ENCODE measurements around the gene GLRA1.

GLRA1 gene

DNA sequence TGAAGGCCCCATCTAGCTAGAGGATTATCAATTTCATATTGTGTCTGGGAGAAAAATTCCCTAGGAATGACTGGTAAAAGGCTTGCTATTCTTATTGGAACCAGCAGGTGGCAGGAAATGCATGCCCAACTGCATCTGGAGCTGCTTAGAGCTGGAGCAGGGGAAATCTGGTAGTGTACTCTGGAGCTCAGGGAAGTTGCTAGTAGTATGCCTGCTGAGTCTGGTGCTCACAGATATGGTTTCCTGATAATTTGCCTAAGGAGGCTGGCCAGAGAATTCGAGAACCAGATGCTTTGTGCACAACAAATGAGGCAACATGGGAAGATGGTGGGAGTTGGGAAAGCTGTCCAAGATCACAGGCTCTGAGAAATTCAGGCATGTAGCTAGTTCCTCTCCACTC lies 99.2 kb downstream of the GLRA1 start:
- H3K4me1 Mint-ChIP-seq, result peaks cover 5% of the 10 kb centered on the region
- TF ChIP-seq, protein P1, sequence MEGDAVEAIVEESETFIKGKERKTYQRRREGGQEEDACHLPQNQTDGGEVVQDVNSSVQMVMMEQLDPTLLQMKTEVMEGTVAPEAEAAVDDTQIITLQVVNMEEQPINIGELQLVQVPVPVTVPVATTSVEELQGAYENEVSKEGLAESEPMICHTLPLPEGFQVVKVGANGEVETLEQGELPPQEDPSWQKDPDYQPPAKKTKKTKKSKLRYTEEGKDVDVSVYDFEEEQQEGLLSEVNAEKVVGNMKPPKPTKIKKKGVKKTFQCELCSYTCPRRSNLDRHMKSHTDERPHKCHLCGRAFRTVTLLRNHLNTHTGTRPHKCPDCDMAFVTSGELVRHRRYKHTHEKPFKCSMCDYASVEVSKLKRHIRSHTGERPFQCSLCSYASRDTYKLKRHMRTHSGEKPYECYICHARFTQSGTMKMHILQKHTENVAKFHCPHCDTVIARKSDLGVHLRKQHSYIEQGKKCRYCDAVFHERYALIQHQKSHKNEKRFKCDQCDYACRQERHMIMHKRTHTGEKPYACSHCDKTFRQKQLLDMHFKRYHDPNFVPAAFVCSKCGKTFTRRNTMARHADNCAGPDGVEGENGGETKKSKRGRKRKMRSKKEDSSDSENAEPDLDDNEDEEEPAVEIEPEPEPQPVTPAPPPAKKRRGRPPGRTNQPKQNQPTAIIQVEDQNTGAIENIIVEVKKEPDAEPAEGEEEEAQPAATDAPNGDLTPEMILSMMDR (IDR thresholded peaks at IDR 0.05), result peak; percentile 87
- peaks cover 8% of the 10 kb centered on the region for H3K9me3 Mint-ChIP-seq
- peak; percentile 69 for DNase-seq
- peaks cover 4% of the 10 kb centered on the region for H3K27me3 Mint-ChIP-seq (ENCODE audit: low read depth, poor library complexity)
- H3K4me3 Mint-ChIP-seq, result no peak overlapping the region
- peaks cover 19% of the 10 kb centered on the region for H3K36me3 Mint-ChIP-seq (ENCODE audit: low read depth)
- no peak overlapping the region for H3K27ac Mint-ChIP-seq

DNA sequence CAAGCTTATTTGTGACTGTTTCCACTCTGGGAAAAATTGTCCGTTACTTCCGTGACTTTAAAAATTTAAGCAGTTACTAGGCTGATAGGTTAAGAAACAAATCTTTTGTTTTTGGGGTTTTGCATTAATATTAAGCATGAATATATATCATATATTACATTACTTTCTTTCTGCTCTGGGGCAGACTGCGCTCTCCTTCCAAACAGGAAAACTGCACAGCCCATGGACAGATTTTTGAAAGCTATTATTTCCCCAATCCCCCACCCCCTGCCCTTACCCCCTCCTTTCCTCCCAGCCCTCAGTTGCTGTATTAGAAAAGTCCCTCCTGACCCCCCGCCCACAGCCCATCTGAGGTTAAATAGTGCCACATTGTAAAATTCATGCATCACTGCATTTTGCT lies 102.5 kb downstream of the GLRA1 start:
- Mint-ChIP-seq H3K4me1 (peaks cover 5% of the 10 kb centered on the region), H3K4me3 (no peak overlapping the region), H3K9me3 (no peaks in the 10 kb centered on the region), H3K27ac (peak overlapping the region; percentile 8), H3K36me3 (ENCODE audit: low read depth) (peaks cover 9% of the 10 kb centered on the region), H3K27me3 (ENCODE audit: low read depth, poor library complexity) (no peaks in the 10 kb centered on the region)
- DNase-seq, result no peak
- TF ChIP-seq, protein P1 (IDR thresholded peaks at IDR 0.05), result no peak

DNA sequence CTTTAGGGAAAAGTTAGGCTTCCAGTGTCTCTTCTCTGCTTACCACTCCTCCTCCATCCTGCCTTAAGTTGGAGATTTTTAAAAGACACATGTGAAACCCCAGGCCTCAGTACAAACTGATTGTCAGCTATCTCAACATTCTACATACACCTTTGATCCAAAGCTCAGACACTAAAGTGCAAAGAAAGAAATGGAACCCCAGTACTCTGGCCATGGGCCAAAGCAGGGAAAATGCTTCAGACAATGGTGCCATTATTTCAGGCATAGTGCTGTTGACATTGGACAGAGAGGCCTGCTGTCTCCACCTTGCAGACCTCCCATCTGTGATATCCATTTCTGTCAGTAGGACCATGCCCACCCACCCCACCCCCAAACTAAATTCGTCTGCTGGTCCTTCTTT lies 103.7 kb downstream of the GLRA1 start:
- DNase-seq, result no peak
- Mint-ChIP-seq H3K27ac (no peak overlapping the region), H3K4me3 (no peak overlapping the region), H3K36me3 (ENCODE audit: low read depth) (peaks cover 19% of the 10 kb centered on the region), H3K4me1 (peaks cover 5% of the 10 kb centered on the region), H3K27me3 (ENCODE audit: low read depth, poor library complexity) (no peaks in the 10 kb centered on the region), H3K9me3 (no peaks in the 10 kb centered on the region)
- TF ChIP-seq, protein P1 (IDR thresholded peaks at IDR 0.05), result no peak

DNA sequence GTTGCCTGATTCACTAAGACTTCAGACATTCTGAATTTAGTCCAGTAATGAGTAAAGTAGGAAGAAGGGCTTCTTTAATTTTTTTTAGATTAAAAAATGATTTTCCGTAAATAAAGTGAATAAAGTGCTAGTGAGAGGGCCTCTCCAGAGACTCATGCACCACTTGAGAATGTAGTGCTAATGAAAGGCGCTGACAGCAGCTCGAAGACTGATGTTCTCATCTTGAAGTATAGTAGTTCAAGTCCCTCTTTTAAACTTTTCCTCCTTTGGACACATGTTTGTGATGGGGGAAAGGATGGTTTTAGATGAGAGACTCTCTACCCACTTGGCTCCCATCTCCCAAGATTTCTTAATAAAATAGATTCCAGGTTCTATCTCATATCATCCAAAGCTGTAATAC lies 104.4 kb downstream of the GLRA1 start:
- Mint-ChIP-seq H3K27ac (no peak overlapping the region), H3K9me3 (no peaks in the 10 kb centered on the region), H3K4me1 (no peaks in the 10 kb centered on the region), H3K27me3 (ENCODE audit: low read depth, poor library complexity) (no peaks in the 10 kb centered on the region), H3K36me3 (ENCODE audit: low read depth) (peaks cover 25% of the 10 kb centered on the region), H3K4me3 (no peak overlapping the region)
- no peak for DNase-seq
- TF ChIP-seq, protein P1 (IDR thresholded peaks at IDR 0.05), result no peak

DNA sequence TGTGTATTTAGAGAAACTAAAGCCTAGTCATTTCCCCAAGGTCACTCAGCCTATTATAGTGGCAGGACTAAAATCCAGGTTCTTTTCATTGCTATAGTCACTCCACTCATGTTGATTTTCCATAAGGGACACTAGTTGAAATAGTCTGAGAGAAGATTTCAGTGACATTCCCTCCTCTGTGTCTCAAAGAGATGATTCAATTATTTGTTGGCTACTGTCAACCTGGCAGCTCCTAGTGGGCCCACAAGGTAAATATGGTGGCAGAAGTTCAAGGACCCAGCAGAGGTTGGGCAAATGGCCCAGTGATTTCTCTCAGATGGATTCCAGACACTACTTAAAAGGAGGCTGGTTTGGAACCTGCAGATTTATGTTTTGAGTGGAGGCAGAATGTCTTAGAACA lies 104.8 kb downstream of the GLRA1 start:
- no peaks in the 10 kb centered on the region for H3K27me3 Mint-ChIP-seq (ENCODE audit: low read depth, poor library complexity)
- H3K36me3 Mint-ChIP-seq (ENCODE audit: low read depth), result peaks cover 29% of the 10 kb centered on the region
- TF ChIP-seq, protein P1 (IDR thresholded peaks at IDR 0.05), result no peak
- no peak overlapping the region for H3K27ac Mint-ChIP-seq
- no peak for DNase-seq
- no peaks in the 10 kb centered on the region for H3K4me1 Mint-ChIP-seq
- no peak overlapping the region for H3K4me3 Mint-ChIP-seq
- H3K9me3 Mint-ChIP-seq, result no peaks in the 10 kb centered on the region

DNA sequence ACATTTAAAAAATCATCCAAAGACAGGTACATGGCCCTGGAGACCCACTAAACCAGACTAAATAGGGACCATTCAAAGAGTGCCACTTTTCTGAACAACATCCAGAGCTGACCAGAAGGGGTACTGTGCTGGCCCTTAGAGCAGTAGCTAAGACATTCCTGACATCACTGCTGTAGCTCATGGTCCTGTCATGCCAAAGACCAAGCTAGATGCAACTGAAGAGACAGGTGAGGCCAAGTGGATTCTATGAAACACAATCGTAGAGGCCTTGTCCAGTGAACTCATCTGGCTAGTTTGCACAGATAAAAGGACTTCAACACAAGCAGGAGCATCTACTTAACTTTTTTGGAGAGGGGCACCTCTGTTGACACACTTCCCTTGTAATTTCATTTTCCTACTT lies 109.6 kb downstream of the GLRA1 start:
- H3K4me1 Mint-ChIP-seq, result peaks cover 14% of the 10 kb centered on the region
- TF ChIP-seq, protein P1 (IDR thresholded peaks at IDR 0.05), result no peak
- H3K27me3 Mint-ChIP-seq (ENCODE audit: low read depth, poor library complexity), result no peaks in the 10 kb centered on the region
- H3K4me3 Mint-ChIP-seq, result no peak overlapping the region
- no peaks in the 10 kb centered on the region for H3K9me3 Mint-ChIP-seq
- no peak overlapping the region for H3K27ac Mint-ChIP-seq
- DNase-seq, result no peak
- H3K36me3 Mint-ChIP-seq (ENCODE audit: low read depth), result peaks cover 74% of the 10 kb centered on the region
